Measurements from ENCODE around the gene ATXN7L2. TPM values are rescaled to one million over a fixed set of nuclear protein-coding genes. Genes with fewer than 3 reads are reported as not detected.

The ATXN7L2 gene
- total and polyA plus RNA-seq, 11 donors: 1.2 to 3.8 (median 2.1) TPM

DNA sequence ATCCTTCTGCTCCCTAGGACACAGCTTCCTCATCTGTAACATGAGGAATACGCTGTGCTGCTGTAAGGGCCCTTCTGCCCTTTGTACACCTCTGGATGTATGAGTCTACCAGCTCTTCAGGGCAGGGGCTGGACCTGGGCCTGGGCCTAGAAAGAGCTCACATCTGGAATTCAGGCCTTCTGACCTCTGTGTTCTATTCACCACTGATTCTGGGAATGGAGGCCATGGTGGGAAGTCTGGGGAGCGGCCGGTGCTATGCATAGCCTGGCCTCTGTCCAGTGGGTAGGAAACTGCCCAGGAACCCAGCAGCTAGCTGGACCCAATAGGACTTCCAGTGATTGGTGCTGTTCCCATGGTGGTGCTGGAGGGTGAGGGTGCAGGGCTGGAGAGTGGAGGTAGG is 45.0 kb downstream of the ATXN7L2 start:
- no peak for ATAC-seq
- no peak overlapping the region for H3K4me3 ChIP-seq
- no peaks in the 10 kb centered on the region for H3K27me3 ChIP-seq
- H3K4me1 ChIP-seq: peaks cover 0 to 34% (median 18%) of the 10 kb centered on the region in 12 donors
- intact Hi-C loops (cut with DNase I): no loop called here
- no peak for DNase-seq
- H3K36me3 ChIP-seq: no peaks in the 10 kb centered on the region
- H3K9me3 ChIP-seq: no peaks in the 10 kb centered on the region
- TF ChIP-seq, protein P1, sequence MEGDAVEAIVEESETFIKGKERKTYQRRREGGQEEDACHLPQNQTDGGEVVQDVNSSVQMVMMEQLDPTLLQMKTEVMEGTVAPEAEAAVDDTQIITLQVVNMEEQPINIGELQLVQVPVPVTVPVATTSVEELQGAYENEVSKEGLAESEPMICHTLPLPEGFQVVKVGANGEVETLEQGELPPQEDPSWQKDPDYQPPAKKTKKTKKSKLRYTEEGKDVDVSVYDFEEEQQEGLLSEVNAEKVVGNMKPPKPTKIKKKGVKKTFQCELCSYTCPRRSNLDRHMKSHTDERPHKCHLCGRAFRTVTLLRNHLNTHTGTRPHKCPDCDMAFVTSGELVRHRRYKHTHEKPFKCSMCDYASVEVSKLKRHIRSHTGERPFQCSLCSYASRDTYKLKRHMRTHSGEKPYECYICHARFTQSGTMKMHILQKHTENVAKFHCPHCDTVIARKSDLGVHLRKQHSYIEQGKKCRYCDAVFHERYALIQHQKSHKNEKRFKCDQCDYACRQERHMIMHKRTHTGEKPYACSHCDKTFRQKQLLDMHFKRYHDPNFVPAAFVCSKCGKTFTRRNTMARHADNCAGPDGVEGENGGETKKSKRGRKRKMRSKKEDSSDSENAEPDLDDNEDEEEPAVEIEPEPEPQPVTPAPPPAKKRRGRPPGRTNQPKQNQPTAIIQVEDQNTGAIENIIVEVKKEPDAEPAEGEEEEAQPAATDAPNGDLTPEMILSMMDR (IDR thresholded peaks at IDR 0.05): no peak
- no peak for TF ChIP-seq POLR2A (IDR thresholded peaks at IDR 0.05)
- H3K27ac ChIP-seq: no peak overlapping the region
- 80 to 93% (median 89%) methylated on average over 3 of the region's 3 CpGs for WGBS, 4 donors

DNA sequence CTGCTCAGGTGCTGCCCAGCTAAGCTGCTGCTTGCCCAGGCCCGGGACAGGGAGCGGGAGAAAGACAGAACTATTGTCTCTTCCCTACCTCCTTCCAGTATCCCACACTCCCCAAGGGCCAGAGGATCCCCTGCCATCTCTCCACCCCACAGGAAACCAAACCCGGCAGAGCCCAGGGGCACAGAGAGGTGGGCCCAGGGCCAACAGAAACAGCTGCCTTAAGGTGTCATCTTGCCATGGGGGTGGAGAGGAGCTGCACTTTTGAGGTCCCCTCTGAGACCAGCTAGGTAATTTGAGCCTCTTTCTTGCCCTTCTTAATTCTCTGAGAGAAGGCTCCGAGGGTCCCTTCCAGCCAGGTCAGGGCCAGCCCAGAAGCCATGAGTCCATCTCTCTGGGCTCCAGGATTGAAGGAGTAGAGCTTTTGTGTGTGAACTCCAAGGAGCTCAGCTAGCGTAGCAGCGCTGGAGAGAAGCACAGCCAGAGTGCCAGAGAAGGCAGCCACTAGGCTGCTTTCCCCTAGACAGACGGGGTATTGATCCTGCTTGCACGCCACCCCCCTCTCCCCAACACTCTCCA is 46.3 kb downstream of the ATXN7L2 start:
- ATAC-seq: no peak

DNA sequence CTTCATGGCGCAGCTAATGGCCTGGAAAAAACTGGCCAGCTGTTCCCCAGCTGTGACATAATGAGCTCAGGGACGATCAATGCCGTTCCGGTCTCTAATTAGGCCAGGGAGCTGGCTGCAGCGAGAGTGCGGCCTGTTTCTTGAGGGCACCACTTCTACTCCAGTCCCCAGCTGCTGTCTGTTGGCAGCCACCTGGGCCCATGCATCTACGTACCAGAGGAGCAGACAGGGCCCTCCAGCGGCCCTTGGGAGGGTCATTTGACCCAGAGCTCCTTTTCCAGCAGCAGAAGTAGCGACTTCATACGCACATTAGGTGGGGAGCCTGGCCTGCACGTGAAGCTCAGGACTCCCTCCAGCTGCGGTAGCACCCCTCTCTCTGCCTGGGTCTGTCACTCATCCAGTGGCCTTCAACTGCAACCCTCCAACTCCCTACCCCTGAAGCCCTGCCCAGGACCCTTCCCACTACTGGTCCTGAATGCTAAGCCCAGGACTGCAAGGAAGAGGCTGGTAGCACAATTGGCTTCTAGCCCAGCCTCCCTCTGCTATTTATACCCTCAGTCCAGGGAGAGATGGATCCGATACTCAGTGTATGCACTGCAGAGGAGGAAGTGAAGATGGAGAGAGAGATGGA is 46.9 kb downstream of the ATXN7L2 start:
- peaks cover 0 to 44% (median 21%) of the 10 kb centered on the region in 12 donors for H3K4me1 ChIP-seq
- TF ChIP-seq POLR2A (IDR thresholded peaks at IDR 0.05): no peak
- TF ChIP-seq, protein P1 (IDR thresholded peaks at IDR 0.05): no peak
- H3K9me3 ChIP-seq: no peaks in the 10 kb centered on the region
- no peaks in the 10 kb centered on the region for H3K27me3 ChIP-seq
- peak overlapping the region in 1 of 12 donors; percentile 20 for H3K27ac ChIP-seq
- H3K36me3 ChIP-seq: no peaks in the 10 kb centered on the region
- no peak overlapping the region for H3K4me3 ChIP-seq
- DNase-seq (no peak), ATAC-seq (peak in 1 of 4 donors; percentile 3)
- 62 to 67% (median 63%) methylated on average over 12 to 13 of the region's 13 CpGs for WGBS, 4 donors
- intact Hi-C loops (cut with DNase I): loop anchor here (2.0 to 10.0 kb wide), 9 partner anchors 32 to 268 kb away; partner anchors contain the start of genes PSMA5 (in 5 of the 10) and PSRC1 (in 2 of the 10)

More for the DNA sequence above, 46.3 kb downstream of the ATXN7L2 start:
- Histone ChIP-seq H3K4me3 (no peak overlapping the region), H3K27me3 (no peaks in the 10 kb centered on the region), H3K27ac (peak overlapping the region in 1 of 12 donors; percentile 20), H3K9me3 (no peaks in the 10 kb centered on the region), H3K4me1 (peaks cover 0 to 38% (median 19%) of the 10 kb centered on the region in 12 donors), H3K36me3 (no peaks in the 10 kb centered on the region)
- WGBS, 4 donors: 65 to 84% (median 72%) methylated on average over 8 of the region's 8 CpGs
- intact Hi-C loops (cut with DNase I): loop anchor here (2.0 to 10.0 kb wide), 9 partner anchors 31 to 268 kb away; partner anchors contain the start of genes PSMA5 (in 5 of the 10) and PSRC1 (in 2 of the 10)
- TF ChIP-seq, protein P1 (IDR thresholded peaks at IDR 0.05): no peak
- no peak for TF ChIP-seq POLR2A (IDR thresholded peaks at IDR 0.05)
- DNase-seq: no peak

DNA sequence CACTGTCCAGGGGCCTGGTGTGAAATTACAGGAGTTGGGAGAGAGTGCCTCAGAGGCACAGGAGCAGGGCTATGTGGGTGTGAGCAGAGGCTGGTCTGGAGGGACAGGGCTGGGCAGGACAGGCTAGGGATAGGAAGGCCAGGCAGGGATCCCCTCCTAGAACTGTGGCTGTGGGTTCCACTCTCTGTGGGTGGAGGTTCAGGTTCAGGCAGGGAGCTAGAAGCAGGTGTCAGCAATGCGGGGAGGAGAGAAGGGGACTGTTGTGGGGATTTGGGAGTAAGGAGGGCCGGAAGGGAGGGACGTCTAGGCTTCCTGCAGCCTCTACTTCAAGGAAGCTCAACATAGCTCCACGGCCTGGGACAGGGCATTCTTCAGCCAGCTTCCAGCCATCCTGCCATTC is 47.7 kb downstream of the ATXN7L2 start:
- intact Hi-C loops (cut with DNase I): loop anchor here (2.0 to 10.0 kb wide), 9 partner anchors 33 to 269 kb away; partner anchors contain the start of genes PSMA5 (in 5 of the 10) and PSRC1 (in 2 of the 10)
- H3K4me3 ChIP-seq: no peak overlapping the region
- DNase-seq (no peak), ATAC-seq (no peak)
- peaks cover 0 to 51% (median 23%) of the 10 kb centered on the region in 12 donors for H3K4me1 ChIP-seq
- H3K9me3 ChIP-seq: no peaks in the 10 kb centered on the region
- H3K27ac ChIP-seq: peak overlapping the region in 2 of 12 donors; percentile 50 to 77
- 50 to 79% (median 60%) methylated on average over 4 of the region's 4 CpGs for WGBS, 4 donors
- no peaks in the 10 kb centered on the region for H3K36me3 ChIP-seq
- TF ChIP-seq, protein P1 (IDR thresholded peaks at IDR 0.05): no peak
- no peak for TF ChIP-seq POLR2A (IDR thresholded peaks at IDR 0.05)
- no peaks in the 10 kb centered on the region for H3K27me3 ChIP-seq

Data from heart left ventricle (tissue), 16 donors.